Prostate gland (tissue), 2 donors: Measurements from ENCODE around the gene RHCE. TPM values are rescaled to one million over a fixed set of nuclear protein-coding genes. Genes with fewer than 3 reads are reported as not detected.
"Not testable (repeated sequence)": the region's sequence is repeated elsewhere in the genome, so short reads cannot be mapped to it uniquely, and the experiment has no call there.

Source experiments
- DNase-seq: peaks from one replicate; pipeline ENCODE4 v3.0.0-alpha.2; 2019; ENCODE audit warnings: low spot score
- H3K27ac ChIP-seq, 2 donors: fragments of 200-600 bp; sonication (generic); 2 replicates each; pipeline ENCODE4 v1.5.1; 2017 to 2019
- H3K27me3 ChIP-seq: fragments of 200-600 bp; sonication (generic); replicated peaks from 2 replicates; pipeline ENCODE4 v1.5.1; 2019; ENCODE audit not compliant: insufficient read depth
- H3K36me3 ChIP-seq, 2 donors: fragments of 200-600 bp; sonication (generic); 1 replicate in 1 of 2; 2 replicates in 1 of 2; pipeline versions ENCODE4 v1.5.1 to v1.8.1; 2017 to 2019
- H3K4me1 ChIP-seq: fragments of 200-600 bp; sonication (generic); replicated peaks from 2 replicates; pipeline ENCODE4 v1.5.1; 2019
- H3K4me3 ChIP-seq, 2 donors: fragments of 200-600 bp; sonication (generic); 2 replicates each; pipeline ENCODE4 v1.5.1; 2017 to 2019
- H3K9me3 ChIP-seq: fragments of 200-600 bp; sonication (generic); 2 replicates; pipeline ENCODE4 v1.5.1; 2017
- CTCF ChIP-seq, 4 experiments: fragments of 200-600 bp in 2 of 4; fragments of 450-650 bp in 2 of 4; sonication (generic) in 2 of 4; IDR thresholded peaks; 1 replicate in 3 of 4; 2 replicates in 1 of 4; pipeline ENCODE4 v1.5.1; 2016 to 2019; ENCODE audit warnings: antibody characterized with exemption in 4 of 4, mild to moderate bottlenecking in 2 of 4, moderate library complexity in 2 of 4
- POLR2A ChIP-seq: fragments of 450-650 bp; IDR thresholded peaks from one replicate; pipeline ENCODE4 v1.6.1; 2016; ENCODE audit warnings: antibody characterized with exemption, mild to moderate bottlenecking
- POLR2AphosphoS5 ChIP-seq: sonication (generic); formaldehyde crosslinking; IDR thresholded peaks from one replicate; pipeline ENCODE4 v1.6.1; 2017; ENCODE audit warnings: antibody characterized with exemption
- WGBS: methylation state at CpG from one replicate; pipeline ENCODE4 v1.1.5; 2018; 5-methylcytosine and 5-hydroxymethylcytosine counted together
- intact Hi-C: fragments of 100-400 bp; cut with DNase I; formaldehyde crosslinking; loops from one replicate; pipeline ENCODE4 v1.14.2; 2022
- total RNA-seq, 2 donors: library from RNA; depleted of rRNA; stranded (reverse); fragments of >200 nt; gene quantifications; one replicate each; pipeline ENCODE4 v1.1.0, GENCODE V29; 2016

Gene RHCE
- 1 to 10 TPM; 2.4 to 3.9 TPM for total RNA-seq

- H3K9me3 ChIP-seq, H3K27ac ChIP-seq, H3K4me3 ChIP-seq, H3K36me3 ChIP-seq, DNase-seq, H3K27me3 ChIP-seq, intact Hi-C loops, H3K4me1 ChIP-seq: not testable (repeated sequence)
- WGBS, result 100% methylated on average over 5 of the region's 9 CpGs
Observed at GRCh38 chr1:25420715-25421114, at the start of gene RHCE. RHCE (minus strand) TSS chr1:25420825; CDS start chr1:25420786, 39 bp downstream.

- Histone ChIP-seq H3K27ac (no peak overlapping the region), H3K36me3 (no peaks in the 10 kb centered on the region), H3K4me1 (no peaks in the 10 kb centered on the region), H3K9me3 (no peaks in the 10 kb centered on the region), H3K4me3 (no peak overlapping the region), H3K27me3 (no peaks in the 10 kb centered on the region)
- no peak for DNase-seq
- WGBS, result 70% methylated on average over 2 of the region's 2 CpGs
- TF ChIP-seq CTCF (IDR thresholded peaks at IDR 0.05) (no peak), POLR2A (no peak)
- intact Hi-C loops, result no loop called here
Observed at GRCh38 chr1:25469177-25469576, 48.6 kb upstream of the RHCE start.

DNA sequence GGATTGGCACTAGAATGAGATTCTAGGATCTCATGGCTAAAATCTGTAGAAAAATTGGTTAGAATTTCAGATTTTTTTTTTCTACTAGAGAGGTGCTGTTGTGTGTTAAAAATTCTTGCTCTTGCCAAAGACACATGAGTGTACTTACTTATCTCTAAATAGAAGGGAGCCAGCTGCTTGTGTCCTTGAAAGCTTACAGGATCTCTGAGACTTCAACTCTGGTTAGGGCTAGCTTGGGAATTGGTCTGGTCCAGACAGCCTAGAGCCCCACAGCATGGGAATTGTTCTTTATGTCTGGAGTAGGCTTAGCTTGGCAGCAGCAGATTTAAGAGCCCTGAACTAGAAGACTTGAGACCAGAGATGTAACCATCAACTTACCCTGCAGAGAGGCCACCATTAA lies 47.4 kb upstream of the RHCE start:
- no peaks in the 10 kb centered on the region for H3K27me3 ChIP-seq
- intact Hi-C loops, result no loop called here
- no peak for DNase-seq
- peaks cover under 1% of the 10 kb centered on the region for H3K4me1 ChIP-seq
- H3K9me3 ChIP-seq, result no peaks in the 10 kb centered on the region
- no peak for TF ChIP-seq POLR2A
- no peak for TF ChIP-seq POLR2AphosphoS5
- no peak for TF ChIP-seq CTCF (IDR thresholded peaks at IDR 0.05)
- no peak overlapping the region for H3K4me3 ChIP-seq
- H3K27ac ChIP-seq, result no peak overlapping the region
- H3K36me3 ChIP-seq, result no peaks in the 10 kb centered on the region

GRCh38 chr1:25467616-25468015 lies 47.0 kb upstream of the RHCE start:
- no peaks in the 10 kb centered on the region for H3K9me3 ChIP-seq
- no peak for DNase-seq
- no peaks in the 10 kb centered on the region for H3K27me3 ChIP-seq
- 66% methylated on average over 1 of the region's 1 CpG for WGBS
- TF ChIP-seq POLR2A, result no peak
- TF ChIP-seq POLR2AphosphoS5, result no peak
- TF ChIP-seq CTCF (IDR thresholded peaks at IDR 0.05), result no peak
- intact Hi-C loops, result no loop called here
- H3K4me1 ChIP-seq, result peaks cover 5% of the 10 kb centered on the region
- H3K27ac ChIP-seq, result no peak overlapping the region
- H3K4me3 ChIP-seq, result no peak overlapping the region
- no peaks in the 10 kb centered on the region for H3K36me3 ChIP-seq

DNA sequence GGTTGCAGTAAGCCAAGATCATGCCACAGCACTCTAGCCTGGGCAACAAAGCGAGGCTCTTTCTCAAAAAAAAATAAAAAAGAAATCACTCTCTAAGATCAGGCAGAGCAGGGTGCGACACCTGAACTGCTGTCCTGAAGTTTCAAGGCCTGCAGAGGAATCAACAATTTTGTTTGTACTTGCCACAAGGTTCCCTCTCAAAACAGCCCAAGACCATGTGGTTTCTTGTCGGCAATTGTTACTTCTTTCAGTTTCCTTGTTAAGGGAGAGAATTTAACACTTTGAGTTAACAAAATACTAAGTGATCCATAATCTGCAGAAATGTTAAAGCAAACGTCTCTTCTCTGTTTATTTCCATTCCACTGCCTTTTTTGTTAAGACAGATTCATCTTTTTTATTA lies 46.6 kb upstream of the RHCE start:
- no peaks in the 10 kb centered on the region for H3K9me3 ChIP-seq
- TF ChIP-seq POLR2AphosphoS5 (no peak), CTCF (IDR thresholded peaks at IDR 0.05) (no peak), POLR2A (no peak)
- no peaks in the 10 kb centered on the region for H3K36me3 ChIP-seq
- intact Hi-C loops, result no loop called here
- peaks cover 5% of the 10 kb centered on the region for H3K4me1 ChIP-seq
- DNase-seq, result no peak
- H3K27me3 ChIP-seq, result no peaks in the 10 kb centered on the region
- 49% methylated on average over 4 of the region's 4 CpGs for WGBS
- H3K4me3 ChIP-seq, result no peak overlapping the region
- H3K27ac ChIP-seq, result no peak overlapping the region

GRCh38 chr1:25462732-25463131 lies 42.1 kb upstream of the RHCE start:
- no peak overlapping the region for H3K27ac ChIP-seq
- intact Hi-C loops, result no loop called here
- whole genome bisulfite sequencing, result 35% methylated on average over 5 of the region's 5 CpGs
- no peak for DNase-seq
- peaks cover 8% of the 10 kb centered on the region for H3K4me1 ChIP-seq
- no peaks in the 10 kb centered on the region for H3K36me3 ChIP-seq
- H3K27me3 ChIP-seq, result no peaks in the 10 kb centered on the region
- no peak overlapping the region for H3K4me3 ChIP-seq
- TF ChIP-seq POLR2AphosphoS5, result no peak
- TF ChIP-seq POLR2A, result no peak
- no peak for TF ChIP-seq CTCF (IDR thresholded peaks at IDR 0.05)
- no peaks in the 10 kb centered on the region for H3K9me3 ChIP-seq
